Lung microvascular endothelial cell (primary cell): ENCODE results near the gene CHTOP. TPM values are rescaled to one million over a fixed set of nuclear protein-coding genes. Genes with fewer than 3 reads are reported as not detected.

Source experiments
- DNase-seq, 2 donors: peaks; one replicate each; pipeline versions ENCODE4 v3.0.0 to v3.0.0-alpha.2; 2010; ENCODE audit warnings: low read depth in 2 of 2
- total RNA-seq: library from RNA; depleted of rRNA; stranded (reverse); fragments of >200 nt; gene quantifications from 2 replicates; pipeline ENCODE4 v1.2.1, GENCODE V29; 2014

CHTOP gene
- total RNA-seq, 1 donor from 2014 or later: 21.0 TPM

- peak in 1 of 2 donors; percentile 52 for DNase-seq
Measured at GRCh38 chr1:153612755-153613331, 21.0 kb upstream of the CHTOP start, which contains the start of gene S100A16. TSS of gene S100A16 (minus strand) at chr1:153613137. CDS start at chr1:153608151, 4,986 bp downstream.

GRCh38 chr1:153613406-153613805 is 20.5 kb upstream of the CHTOP start:
- no peak for DNase-seq

- no peak for DNase-seq
Measured at GRCh38 chr1:153614189-153614900, 19.5 kb upstream of the CHTOP start.

- DNase-seq: no peak
Measured at GRCh38 chr1:153614906-153615305, 19.0 kb upstream of the CHTOP start.

- DNase-seq: no peak
Measured at GRCh38 chr1:153615406-153615805, 18.5 kb upstream of the CHTOP start.

GRCh38 chr1:153616144-153616916 is 17.5 kb upstream of the CHTOP start, which contains the start of gene S100A14:
TSS of gene S100A14 (minus strand) at chr1:153616325. CDS start at chr1:153615858, 467 bp downstream.
- DNase-seq: peak in 1 of 2 donors; percentile 39

GRCh38 chr1:153616917-153617311 is 17.0 kb upstream of the CHTOP start:
- DNase-seq: no peak

DNA sequence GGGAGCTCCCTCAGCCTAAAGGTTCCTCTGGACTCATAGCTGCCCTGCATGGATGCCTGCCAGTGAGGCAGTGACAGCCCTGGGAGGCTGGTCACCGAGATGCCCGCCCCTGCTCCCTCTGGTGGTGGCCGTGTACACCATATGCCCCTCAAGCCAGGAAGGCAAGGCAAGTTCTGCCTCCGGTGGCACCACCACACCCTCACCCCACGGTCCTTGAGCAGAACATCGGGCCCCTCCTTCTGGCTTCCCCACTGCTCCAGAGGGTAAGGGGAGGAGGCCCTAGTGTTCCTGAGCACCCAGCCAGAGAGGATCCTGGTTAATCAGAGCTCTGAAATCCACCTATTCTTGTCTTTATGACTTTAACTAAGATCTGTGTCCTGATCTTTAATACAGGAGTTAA is 16.2 kb upstream of the CHTOP start:
- peak in 1 of 2 donors; percentile 77 for DNase-seq

DNA sequence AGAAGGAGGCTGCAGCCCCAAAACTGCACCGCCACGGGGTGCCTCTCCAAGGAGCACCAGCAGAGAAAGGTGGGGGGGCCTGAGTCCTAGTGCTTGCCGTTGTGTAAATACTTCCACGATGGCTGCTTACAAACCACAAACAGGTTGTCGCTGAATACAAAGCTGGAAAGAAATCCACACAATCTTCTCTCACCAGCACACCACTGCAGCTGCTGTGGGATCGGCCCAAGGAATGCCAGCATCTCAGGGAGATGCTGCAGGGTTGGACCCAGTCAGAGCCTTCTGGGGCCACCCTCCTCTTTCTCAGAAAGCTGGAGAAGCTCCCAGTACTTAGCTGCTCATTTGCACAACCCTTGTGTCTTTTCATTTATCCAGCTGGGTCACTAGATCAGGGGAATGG is 14.7 kb upstream of the CHTOP start:
- no peak for DNase-seq

DNA sequence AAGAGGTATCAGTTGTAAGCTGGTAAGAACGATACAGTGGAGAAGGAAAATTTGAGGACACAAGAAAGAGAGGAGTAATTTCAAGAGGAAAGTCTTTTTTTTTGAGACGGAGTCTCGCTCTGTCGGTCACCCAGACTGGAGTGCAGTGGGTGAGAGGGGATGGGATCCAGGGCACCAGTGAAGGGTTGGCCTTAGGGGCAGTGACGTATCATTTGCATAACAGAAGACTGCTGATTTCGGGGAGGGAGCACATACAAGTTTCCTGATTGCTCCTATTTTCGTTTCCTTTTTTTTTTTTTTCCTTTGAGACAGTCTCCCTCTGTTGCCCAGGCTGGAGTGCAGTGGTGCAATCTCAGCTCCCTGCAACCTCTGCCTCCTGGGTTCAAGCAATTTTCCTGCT is 10.8 kb upstream of the CHTOP start:
- no peak for DNase-seq

GRCh38 chr1:153624965-153625611 is 8.8 kb upstream of the CHTOP start:
- DNase-seq: no peak

DNA sequence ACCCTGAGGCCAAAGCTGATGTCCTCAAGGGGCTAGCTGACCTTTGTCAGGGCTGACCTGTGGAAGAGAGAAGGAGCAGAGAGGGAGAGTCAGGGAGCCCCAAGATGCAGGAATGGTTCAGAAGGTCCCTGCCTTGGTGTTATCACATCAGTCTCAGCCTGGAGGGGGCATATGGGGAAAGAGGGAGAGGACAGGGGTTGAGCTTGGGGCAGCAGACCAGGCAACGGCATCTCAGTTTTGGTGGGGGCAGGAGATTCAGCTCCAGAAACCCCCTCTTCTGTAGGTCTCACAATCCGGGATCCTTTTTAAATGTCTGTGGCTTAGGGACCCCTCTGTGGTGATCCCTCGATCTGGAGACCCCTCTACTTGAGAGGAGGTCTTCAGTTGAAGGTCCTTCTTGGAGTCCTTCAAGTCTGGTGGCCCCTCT is 7.4 kb upstream of the CHTOP start:
- DNase-seq: no peak

DNA sequence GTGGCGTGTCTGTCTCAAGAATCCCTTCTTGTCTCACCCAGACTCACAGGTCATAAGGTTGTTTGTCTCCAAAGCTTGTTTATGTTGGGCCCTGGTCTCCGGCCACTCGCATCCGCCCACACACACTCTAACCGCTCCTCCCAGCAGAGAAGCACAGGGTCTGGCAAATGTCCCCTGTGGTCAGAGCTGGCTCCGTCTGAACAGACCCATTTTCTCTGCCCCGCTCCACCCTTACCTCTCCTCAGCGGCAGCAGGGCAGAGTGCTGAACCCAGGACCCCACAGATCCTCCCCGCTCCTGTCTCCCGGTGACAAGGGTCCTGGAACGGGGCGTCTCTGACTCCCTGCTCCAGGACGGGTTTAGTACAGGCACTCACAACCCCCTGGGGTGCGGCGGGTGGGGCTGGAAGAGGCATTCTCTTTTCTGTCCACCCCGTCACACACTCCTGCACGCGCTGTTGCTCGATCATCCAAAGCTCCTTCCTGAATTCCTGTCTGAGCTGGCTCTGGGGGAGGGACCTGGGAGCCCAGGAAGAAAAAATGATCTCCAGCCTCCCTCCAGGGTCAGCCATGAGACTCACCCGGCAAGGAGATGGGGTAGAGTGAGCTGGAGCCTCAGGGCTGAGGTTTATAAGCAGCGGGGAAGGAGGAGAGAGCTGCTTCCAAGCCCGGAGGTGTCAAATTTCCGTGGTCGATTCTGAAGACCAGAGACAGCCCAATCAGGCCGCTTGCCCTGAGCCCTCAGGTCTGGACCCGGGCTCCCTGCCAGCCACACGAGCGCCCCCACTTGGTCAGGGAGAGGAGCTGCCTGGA is 6.8 kb upstream of the CHTOP start, which contains the start of gene S100A13:
TSS of gene S100A13 (minus strand) at position 602 of the 811 bp plus-strand sequence. CDS start 1,033 bp downstream, outside the sequence.
- DNase-seq: peak; percentile 91 to 92

DNA sequence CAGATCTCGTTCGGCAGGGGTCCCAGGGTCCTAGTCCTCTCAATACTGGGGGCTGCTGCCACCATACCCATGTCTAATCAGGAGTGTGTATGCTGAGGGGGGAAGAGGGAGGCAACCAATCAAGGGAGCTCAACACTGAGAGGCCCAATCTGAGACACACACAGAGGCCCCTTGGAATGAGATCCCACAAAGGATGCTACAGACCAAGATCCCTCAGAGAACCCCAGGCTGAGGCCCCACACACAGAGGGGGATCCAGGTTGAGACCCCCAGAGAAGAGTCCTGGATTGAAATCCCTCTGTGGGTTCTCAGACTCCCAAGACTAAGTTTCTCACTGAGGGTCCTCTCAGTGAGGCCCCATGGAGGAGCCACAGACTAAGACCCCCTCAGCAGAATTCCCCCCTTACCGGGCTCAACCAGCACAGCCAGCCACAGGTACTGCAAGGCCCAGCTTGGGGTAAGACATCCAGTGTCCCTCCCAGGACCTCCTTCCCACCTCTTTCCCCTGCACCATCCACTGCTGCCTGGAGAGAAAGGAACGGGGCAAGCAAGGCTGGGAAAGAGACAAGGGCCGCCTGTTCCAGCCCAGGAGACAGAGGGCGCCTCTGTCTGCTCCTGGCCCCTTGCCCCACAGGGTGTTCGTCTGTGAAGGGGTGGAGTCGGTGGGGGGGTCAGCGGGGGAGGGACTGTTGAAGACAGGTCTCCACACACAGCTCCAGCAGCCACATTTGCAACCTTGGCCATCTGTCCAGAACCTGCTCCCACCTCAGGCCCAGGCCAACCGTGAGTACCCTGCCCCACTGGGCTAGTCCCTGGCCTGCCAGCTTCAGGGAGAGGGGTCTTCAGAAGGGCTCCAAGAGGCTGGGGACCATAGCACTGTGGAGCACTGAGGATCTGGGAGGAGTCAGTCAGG is 5.9 kb upstream of the CHTOP start, which contains the start of gene S100A1:
TSS of gene S100A1 (plus strand) at position 720 of the 912 bp plus-strand sequence. CDS start 2,088 bp downstream, outside the sequence.
- DNase-seq: no peak

- DNase-seq: no peak
Measured at GRCh38 chr1:153628638-153629342, 5.1 kb upstream of the CHTOP start.

DNA sequence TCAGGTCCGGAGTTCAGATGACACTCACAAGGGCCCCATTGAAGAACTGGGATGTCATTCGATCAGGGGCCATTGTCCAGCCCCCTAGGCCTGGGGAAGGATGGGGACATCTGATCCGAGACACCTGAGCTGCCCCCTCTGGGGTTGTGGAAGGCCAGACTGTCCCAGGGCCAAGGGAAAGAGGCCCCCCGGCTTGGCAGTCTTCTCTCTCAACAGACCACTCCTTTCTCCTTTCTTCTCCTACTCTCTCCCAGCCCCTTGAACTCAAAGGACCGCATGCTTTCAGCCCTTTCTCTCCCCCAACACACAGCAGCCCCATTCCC is 4.6 kb upstream of the CHTOP start:
- no peak for DNase-seq

- no peak for DNase-seq
Measured at GRCh38 chr1:153629971-153630370, 3.9 kb upstream of the CHTOP start.

- DNase-seq: no peak
Measured at GRCh38 chr1:153630384-153630783, 3.5 kb upstream of the CHTOP start.
